ENCODE results near the gene MAGI2.

Gene MAGI2

GRCh38 chr7:79241288-79242060, 212.0 kb downstream of the MAGI2 start:
- no peak for DNase-seq

- no peak for DNase-seq
These were observed 213.1 kb downstream of the MAGI2 start for GRCh38 chr7:79240413-79240812.

- DNase-seq: no peak
These were observed 217.0 kb downstream of the MAGI2 start for GRCh38 chr7:79236352-79237028.

- DNase-seq: no peak
These were observed 226.4 kb downstream of the MAGI2 start for GRCh38 chr7:79227044-79227443.

GRCh38 chr7:79221211-79221610, 232.3 kb downstream of the MAGI2 start:
- DNase-seq: no peak

GRCh38 chr7:79217976-79218626, 235.4 kb downstream of the MAGI2 start:
- no peak for DNase-seq

GRCh38 chr7:79217468-79217867, 236.0 kb downstream of the MAGI2 start:
- no peak for DNase-seq

- no peak for DNase-seq
These were observed 237.2 kb downstream of the MAGI2 start for GRCh38 chr7:79216236-79216635.

GRCh38 chr7:79212334-79212733, 241.1 kb downstream of the MAGI2 start:
- DNase-seq: no peak

GRCh38 chr7:79211724-79212123, 241.7 kb downstream of the MAGI2 start:
- no peak for DNase-seq

GRCh38 chr7:79199961-79200360, 253.5 kb downstream of the MAGI2 start:
- DNase-seq: no peak

- no peak for DNase-seq
These were observed 254.2 kb downstream of the MAGI2 start for GRCh38 chr7:79199266-79199665.

- DNase-seq: no peak
These were observed 267.9 kb downstream of the MAGI2 start for GRCh38 chr7:79185605-79186004.

GRCh38 chr7:79182283-79182682, 271.2 kb downstream of the MAGI2 start:
- DNase-seq: no peak

- DNase-seq: no peak
These were observed 272.9 kb downstream of the MAGI2 start for GRCh38 chr7:79180533-79180932.

GRCh38 chr7:79176859-79177477, 276.5 kb downstream of the MAGI2 start:
- DNase-seq: no peak

- no peak for DNase-seq
These were observed 278.1 kb downstream of the MAGI2 start for GRCh38 chr7:79175374-79175773.

GRCh38 chr7:79165225-79165624, 288.2 kb downstream of the MAGI2 start:
- no peak for DNase-seq

GRCh38 chr7:79159040-79159664, 294.3 kb downstream of the MAGI2 start:
- no peak for DNase-seq

GRCh38 chr7:79157281-79157680, 296.2 kb downstream of the MAGI2 start:
- DNase-seq: no peak

- DNase-seq: no peak
These were observed 303.6 kb downstream of the MAGI2 start for GRCh38 chr7:79149831-79150230.

GRCh38 chr7:79142706-79143105, 310.8 kb downstream of the MAGI2 start:
- no peak for DNase-seq

GRCh38 chr7:79141252-79141651, 312.2 kb downstream of the MAGI2 start:
- DNase-seq: no peak
